OCI-LY7 (cell line): ENCODE measurements around the gene LDLRAD1.

Source experiments
- EZH2phosphoT487 ChIP-seq: fragments of 200-600 bp; sonication (generic); IDR thresholded peaks from 2 replicates; pipeline ENCODE4 v1.6.1; 2018; ENCODE audit warnings: low read depth, borderline replicate concordance, mild to moderate bottlenecking, mixed run types, antibody characterized with exemption, low read length, moderate library complexity, mixed read lengths
- TF ChIP-seq, protein P1 (sequence below): fragments of 200-600 bp; sonication (generic); conservative IDR thresholded peaks from 2 replicates; pipeline ENCODE4 v1.5.1; 2014; ENCODE audit warnings: mild to moderate bottlenecking, antibody characterized with exemption, low read length, moderate library complexity, mixed read lengths

GRCh38 chr1:54012863-54013262 lies 5.1 kb downstream of the LDLRAD1 start:
- TF ChIP-seq, protein P1, sequence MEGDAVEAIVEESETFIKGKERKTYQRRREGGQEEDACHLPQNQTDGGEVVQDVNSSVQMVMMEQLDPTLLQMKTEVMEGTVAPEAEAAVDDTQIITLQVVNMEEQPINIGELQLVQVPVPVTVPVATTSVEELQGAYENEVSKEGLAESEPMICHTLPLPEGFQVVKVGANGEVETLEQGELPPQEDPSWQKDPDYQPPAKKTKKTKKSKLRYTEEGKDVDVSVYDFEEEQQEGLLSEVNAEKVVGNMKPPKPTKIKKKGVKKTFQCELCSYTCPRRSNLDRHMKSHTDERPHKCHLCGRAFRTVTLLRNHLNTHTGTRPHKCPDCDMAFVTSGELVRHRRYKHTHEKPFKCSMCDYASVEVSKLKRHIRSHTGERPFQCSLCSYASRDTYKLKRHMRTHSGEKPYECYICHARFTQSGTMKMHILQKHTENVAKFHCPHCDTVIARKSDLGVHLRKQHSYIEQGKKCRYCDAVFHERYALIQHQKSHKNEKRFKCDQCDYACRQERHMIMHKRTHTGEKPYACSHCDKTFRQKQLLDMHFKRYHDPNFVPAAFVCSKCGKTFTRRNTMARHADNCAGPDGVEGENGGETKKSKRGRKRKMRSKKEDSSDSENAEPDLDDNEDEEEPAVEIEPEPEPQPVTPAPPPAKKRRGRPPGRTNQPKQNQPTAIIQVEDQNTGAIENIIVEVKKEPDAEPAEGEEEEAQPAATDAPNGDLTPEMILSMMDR = no peak
- TF ChIP-seq EZH2phosphoT487 = no peak
